AG04450 (cell line): ENCODE measurements around the gene GSE1. TPM values are rescaled to one million over a fixed set of nuclear protein-coding genes. Genes with fewer than 3 reads are reported as not detected.

Experiments
- CTCF ChIA-PET: fragments of 300-600, 350-600 bp; formaldehyde crosslinking; extraction: SDS; loops from one replicate; lab custom pipeline; 2022; ENCODE audit warnings: antibody characterized with exemption, inconsistent platforms; lab: Charles Lee
- POLR2A ChIA-PET: fragments of 350-600 bp; formaldehyde crosslinking; extraction: SDS; loops from one replicate; lab custom pipeline; 2021; ENCODE audit warnings: antibody characterized with exemption, inconsistent platforms; lab: Yijun Ruan, JAX
- DNase-seq: peaks from one replicate; pipeline ENCODE4 v3.0.0-alpha.2; 2011; ENCODE audit warnings: low read depth, low spot score
- H3K27ac ChIP-seq: one replicate; pipeline ENCODE4 v1.5.1; 2012; ENCODE audit warnings: low read depth, low read length, control low read depth
- H3K27me3 ChIP-seq: one replicate; pipeline ENCODE4 v1.6.0; 2012; ENCODE audit warnings: low read length; ENCODE audit not compliant: control insufficient read depth, insufficient read depth
- H3K4me3 ChIP-seq: 2 replicates; pipeline ENCODE4 v1.5.1; 2011; ENCODE audit warnings: mild to moderate bottlenecking, low read depth, low read length, control low read depth
- H3K9me3 ChIP-seq: 2 replicates; pipeline ENCODE4 v1.5.1; 2012; ENCODE audit warnings: low read length; ENCODE audit not compliant: control insufficient read depth, insufficient read depth
- CTCF ChIP-seq: IDR thresholded peaks from 2 replicates; pipeline ENCODE4 v1.5.1; 2011; ENCODE audit warnings: low read depth, low read length, control low read depth, inconsistent platforms
- polyA plus RNA-seq: library from polyadenylated mRNA; depleted of rRNA; stranded (reverse); fragments of >200 nt; gene quantifications from 2 replicates; pipeline ENCODE4 v1.2.3, GENCODE V29; 2011

GSE1 gene
- polyA plus RNA-seq, 1 experiment, result 18.2 TPM

GRCh38 chr16:85688586-85689284, 75.6 kb downstream of the GSE1 start, which contains the start of gene GINS2:
GINS2 (minus strand) TSS chr16:85688954; CDS start chr16:85688898, 56 bp downstream.
- Histone ChIP-seq H3K27me3 (peaks cover 7% of the 10 kb centered on the region), H3K9me3 (no peaks in the 10 kb centered on the region), H3K27ac (no peak within 1 kb of the TSS), H3K4me3 (peak within 1 kb of the TSS; percentile 79)
- POLR2A ChIA-PET, result no interaction called here
- CTCF ChIA-PET, result interaction anchor here (0.7 kb wide), 1 partner anchor 28 kb away, joined by 3 read pairs; no protein-coding TSS in a partner anchor
- TF ChIP-seq CTCF, result no peak
- DNase-seq, result peak; percentile 59

DNA sequence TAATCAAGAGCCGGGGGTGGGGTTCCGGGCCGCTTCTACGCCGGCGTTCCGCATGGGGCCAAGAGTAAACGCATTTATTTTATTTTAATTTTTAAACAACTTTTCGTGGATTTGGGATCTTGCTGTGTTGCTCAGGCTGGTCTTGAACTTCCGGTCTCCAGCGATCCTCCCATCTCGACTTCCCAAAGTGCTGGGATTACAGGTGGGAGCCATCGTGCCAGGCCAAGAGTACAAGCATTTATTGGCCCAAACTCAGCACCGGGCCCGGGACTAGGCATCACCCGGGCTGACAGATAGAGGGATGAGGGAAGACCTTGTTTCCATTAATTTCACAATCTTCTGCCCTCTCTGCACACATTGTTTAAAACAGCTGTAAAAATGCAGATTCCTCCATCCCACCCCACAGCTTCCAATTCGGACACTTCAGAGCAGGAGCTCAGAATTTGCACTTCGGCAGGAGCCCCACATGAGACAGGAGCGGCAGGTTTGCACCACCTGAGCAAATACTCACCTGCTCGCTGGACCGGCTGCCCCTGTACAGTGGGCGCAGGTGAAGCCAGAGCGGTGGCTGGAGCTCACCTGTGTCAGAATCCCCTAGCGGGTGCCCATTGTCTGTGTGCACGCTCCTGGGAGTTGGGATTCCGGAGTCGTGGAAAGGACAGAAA, 76.3 kb downstream of the GSE1 start:
- Histone ChIP-seq H3K27ac (no peak overlapping the region), H3K4me3 (peak overlapping the region; percentile 55), H3K9me3 (no peaks in the 10 kb centered on the region), H3K27me3 (peaks cover 7% of the 10 kb centered on the region)
- no peak for DNase-seq
- no peak for TF ChIP-seq CTCF
- POLR2A ChIA-PET, result no interaction called here
- CTCF ChIA-PET, result interaction anchor here (1.2 kb wide), 2 partner anchors 28 to 73 kb away, joined by 4 to 5 read pairs; no protein-coding TSS in a partner anchor

DNA sequence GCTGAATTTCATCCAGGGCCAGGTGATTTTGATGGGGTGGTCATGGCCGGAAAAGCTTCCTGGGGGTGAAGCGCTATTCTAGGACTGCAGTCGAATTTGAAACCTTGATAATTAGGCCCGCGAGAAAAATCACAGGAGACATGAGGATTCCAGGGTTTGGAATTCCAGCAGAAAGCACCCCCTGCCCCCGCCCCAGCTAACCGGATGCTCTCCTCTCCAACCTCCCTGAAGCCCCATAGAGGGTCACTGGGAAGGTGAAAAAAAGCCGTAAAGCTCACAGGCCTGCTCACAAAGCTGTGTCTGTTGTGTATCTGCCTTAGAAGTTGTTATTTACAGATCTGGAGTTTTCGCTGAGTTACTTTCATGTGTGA, 76.8 kb downstream of the GSE1 start:
- no peak overlapping the region for H3K4me3 ChIP-seq
- no peak for TF ChIP-seq CTCF
- no peak for DNase-seq
- peaks cover 7% of the 10 kb centered on the region for H3K27me3 ChIP-seq
- POLR2A ChIA-PET, result no interaction called here
- H3K27ac ChIP-seq, result no peak overlapping the region
- CTCF ChIA-PET, result interaction anchor here (1.2 kb wide), 2 partner anchors 27 to 74 kb away, joined by 4 to 5 read pairs; no protein-coding TSS in a partner anchor
- H3K9me3 ChIP-seq, result no peaks in the 10 kb centered on the region

DNA sequence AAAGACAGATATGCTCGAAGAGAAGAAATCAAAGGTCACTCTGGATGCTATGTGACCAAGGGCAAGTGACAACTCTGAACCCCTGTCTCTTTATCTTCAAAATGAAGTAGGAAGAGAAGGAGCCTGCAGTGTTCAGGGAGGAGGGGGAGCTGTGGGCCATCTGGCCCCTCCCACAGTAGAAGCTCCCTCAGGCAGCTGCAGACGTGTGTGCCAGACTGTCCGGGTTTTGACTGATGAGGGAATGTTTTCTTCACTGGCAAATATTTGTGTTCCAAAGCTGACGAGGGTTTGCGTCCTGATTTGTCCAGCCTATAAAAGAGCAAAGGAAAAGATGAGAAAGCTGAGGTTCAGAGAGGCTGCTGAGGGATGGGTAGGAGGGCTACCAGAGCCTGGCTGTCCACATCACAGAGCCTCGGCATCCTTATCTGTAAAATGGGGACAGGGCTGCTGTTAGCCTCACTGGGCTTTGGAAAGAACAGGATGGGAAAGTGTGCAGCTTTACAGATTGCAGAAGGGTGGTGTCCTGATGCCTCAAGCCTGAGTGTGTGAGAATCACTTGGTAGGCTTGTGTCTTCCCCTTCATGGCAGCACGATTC, 77.4 kb downstream of the GSE1 start:
- Histone ChIP-seq H3K27ac (no peak overlapping the region), H3K4me3 (no peak overlapping the region), H3K9me3 (no peaks in the 10 kb centered on the region), H3K27me3 (peaks cover 11% of the 10 kb centered on the region)
- TF ChIP-seq CTCF, result no peak
- ChIA-PET CTCF (interaction anchor here (1.2 to 1.6 kb wide), 3 partner anchors 27 to 74 kb away, joined by 4 to 5 read pairs (median 4); no protein-coding TSS in a partner anchor), POLR2A (no interaction called here)
- no peak for DNase-seq
